Muscle layer of colon (tissue), 2 donors: ENCODE measurements around the gene SEC22A.

Experiments used
- H3K27ac ChIP-seq: one replicate; pipeline ENCODE4 v1.7.0; 2013; ENCODE audit warnings: low read depth, mild to moderate bottlenecking, low read length, moderate library complexity
- H3K27me3 ChIP-seq, 2 donors: one replicate each; pipeline ENCODE4 v1.7.0; 2013; ENCODE audit warnings: low read length in 2 of 2, mild to moderate bottlenecking in 2 of 2; ENCODE audit not compliant: insufficient read depth in 2 of 2, control insufficient read depth in 1 of 2
- H3K36me3 ChIP-seq: one replicate; pipeline ENCODE4 v1.7.0; 2013; ENCODE audit warnings: mild to moderate bottlenecking, low read length; ENCODE audit not compliant: insufficient read depth
- H3K4me1 ChIP-seq: one replicate; pipeline ENCODE4 v1.7.0; 2013; ENCODE audit warnings: mild to moderate bottlenecking, low read length; ENCODE audit not compliant: insufficient read depth
- H3K4me3 ChIP-seq, 2 donors: one replicate each; pipeline ENCODE4 v1.7.0; 2013; ENCODE audit warnings: low read length in 2 of 2, low read depth in 1 of 2, mild to moderate bottlenecking in 1 of 2, moderate library complexity in 1 of 2
- H3K9ac ChIP-seq: one replicate; pipeline ENCODE4 v1.7.0; 2013; ENCODE audit warnings: low read length
- H3K9me3 ChIP-seq: one replicate; pipeline ENCODE4 v1.7.0; 2013; ENCODE audit warnings: mild to moderate bottlenecking, low read length
- donor health status: abdominal sarcoma.
- donor health status: Adenocarcinoma of cecum.

SEC22A gene

GRCh38 chr3:123290962-123291361 lies 89.2 kb downstream of the SEC22A start:
- H3K9me3 ChIP-seq, result no peaks in the 10 kb centered on the region
- no peaks in the 10 kb centered on the region for H3K27me3 ChIP-seq
- H3K4me3 ChIP-seq, result no peak overlapping the region
- H3K36me3 ChIP-seq, result peaks cover 48% of the 10 kb centered on the region
- H3K27ac ChIP-seq, result no peak overlapping the region
- H3K4me1 ChIP-seq, result no peaks in the 10 kb centered on the region
- no peak overlapping the region for H3K9ac ChIP-seq

- no peak overlapping the region for H3K27ac ChIP-seq
- no peaks in the 10 kb centered on the region for H3K4me1 ChIP-seq
- peaks cover 46% of the 10 kb centered on the region for H3K36me3 ChIP-seq
- H3K9ac ChIP-seq, result no peak overlapping the region
- H3K27me3 ChIP-seq, result no peaks in the 10 kb centered on the region
- no peaks in the 10 kb centered on the region for H3K9me3 ChIP-seq
- H3K4me3 ChIP-seq, result no peak overlapping the region
Measured at GRCh38 chr3:123291404-123291803, 89.7 kb downstream of the SEC22A start.

- H3K36me3 ChIP-seq, result peaks cover 52% of the 10 kb centered on the region
- no peak overlapping the region for H3K27ac ChIP-seq
- H3K27me3 ChIP-seq, result no peaks in the 10 kb centered on the region
Measured at GRCh38 chr3:123292321-123293310, 90.9 kb downstream of the SEC22A start.

GRCh38 chr3:123294296-123294938 lies 92.7 kb downstream of the SEC22A start:
- H3K4me3 ChIP-seq, result no peak overlapping the region

More at GRCh38 chr3:123292321-123293310, 90.9 kb downstream of the SEC22A start:
- H3K4me1 ChIP-seq, result no peaks in the 10 kb centered on the region
- H3K9me3 ChIP-seq, result no peaks in the 10 kb centered on the region
- H3K4me3 ChIP-seq, result no peak overlapping the region
- no peak overlapping the region for H3K9ac ChIP-seq

GRCh38 chr3:123295171-123295900 lies 93.6 kb downstream of the SEC22A start:
- Histone ChIP-seq H3K9ac (no peak overlapping the region), H3K9me3 (no peaks in the 10 kb centered on the region), H3K4me1 (no peaks in the 10 kb centered on the region), H3K4me3 (no peak overlapping the region), H3K36me3 (peaks cover 38% of the 10 kb centered on the region), H3K27ac (no peak overlapping the region), H3K27me3 (no peaks in the 10 kb centered on the region)

More at GRCh38 chr3:123294296-123294938, 92.7 kb downstream of the SEC22A start:
- Histone ChIP-seq H3K27ac (no peak overlapping the region), H3K36me3 (peaks cover 45% of the 10 kb centered on the region), H3K27me3 (no peaks in the 10 kb centered on the region), H3K9ac (no peak overlapping the region), H3K9me3 (no peaks in the 10 kb centered on the region), H3K4me1 (no peaks in the 10 kb centered on the region)

GRCh38 chr3:123295901-123296250 lies 94.1 kb downstream of the SEC22A start:
- Histone ChIP-seq H3K9ac (no peak overlapping the region), H3K4me3 (no peak overlapping the region), H3K36me3 (peaks cover 36% of the 10 kb centered on the region), H3K27ac (no peak overlapping the region), H3K4me1 (no peaks in the 10 kb centered on the region), H3K9me3 (no peaks in the 10 kb centered on the region), H3K27me3 (no peaks in the 10 kb centered on the region)

- Histone ChIP-seq H3K27ac (no peak overlapping the region), H3K36me3 (peaks cover 32% of the 10 kb centered on the region), H3K9ac (no peak overlapping the region), H3K27me3 (no peaks in the 10 kb centered on the region), H3K4me1 (no peaks in the 10 kb centered on the region), H3K4me3 (no peak overlapping the region), H3K9me3 (no peaks in the 10 kb centered on the region)
Measured at GRCh38 chr3:123296261-123296660, 94.5 kb downstream of the SEC22A start.

GRCh38 chr3:123296836-123297626 lies 95.3 kb downstream of the SEC22A start:
- Histone ChIP-seq H3K4me3 (no peak overlapping the region), H3K9ac (no peak overlapping the region), H3K27me3 (no peaks in the 10 kb centered on the region), H3K27ac (no peak overlapping the region), H3K4me1 (no peaks in the 10 kb centered on the region), H3K36me3 (peaks cover 27% of the 10 kb centered on the region), H3K9me3 (no peaks in the 10 kb centered on the region)

GRCh38 chr3:123297627-123297899 lies 95.8 kb downstream of the SEC22A start:
- Histone ChIP-seq H3K27me3 (no peaks in the 10 kb centered on the region), H3K4me3 (no peak overlapping the region), H3K36me3 (peaks cover 32% of the 10 kb centered on the region), H3K4me1 (no peaks in the 10 kb centered on the region), H3K27ac (no peak overlapping the region), H3K9me3 (no peaks in the 10 kb centered on the region), H3K9ac (no peak overlapping the region)

- H3K9me3 ChIP-seq, result no peaks in the 10 kb centered on the region
- peaks cover 39% of the 10 kb centered on the region for H3K36me3 ChIP-seq
- H3K9ac ChIP-seq, result no peak overlapping the region
- no peaks in the 10 kb centered on the region for H3K4me1 ChIP-seq
- H3K27ac ChIP-seq, result no peak overlapping the region
- H3K27me3 ChIP-seq, result no peaks in the 10 kb centered on the region
- H3K4me3 ChIP-seq, result no peak overlapping the region
Measured at GRCh38 chr3:123298903-123299302, 97.2 kb downstream of the SEC22A start.

- Histone ChIP-seq H3K4me3 (no peak overlapping the region), H3K27me3 (no peaks in the 10 kb centered on the region), H3K36me3 (peaks cover 45% of the 10 kb centered on the region), H3K27ac (no peak overlapping the region), H3K9ac (no peak overlapping the region), H3K4me1 (no peaks in the 10 kb centered on the region), H3K9me3 (no peaks in the 10 kb centered on the region)
Measured at GRCh38 chr3:123299581-123299980, 97.8 kb downstream of the SEC22A start.
